GM23248 (cell line): ENCODE measurements around the gene VCL.

Experiments used
- EZH2 ChIP-seq: fragments of 200-600 bp; sonication (generic); IDR thresholded peaks from 2 replicates; pipeline ENCODE4 v1.6.1; 2018; ENCODE audit warnings: antibody characterized with exemption, mild to moderate bottlenecking; ENCODE audit not compliant: insufficient read depth, poor library complexity, severe bottlenecking
- EZH2phosphoT487 ChIP-seq: fragments of 200-600 bp; sonication (generic); IDR thresholded peaks from 2 replicates; pipeline ENCODE4 v1.6.1; 2018; ENCODE audit warnings: antibody characterized with exemption, moderate library complexity, mild to moderate bottlenecking, low read depth; ENCODE audit not compliant: insufficient read depth

GRCh38 chr10:74096777-74097176 lies 98.9 kb downstream of the VCL start:
- TF ChIP-seq EZH2 (no peak), EZH2phosphoT487 (no peak)
